Measurements from ENCODE around the gene ADD2.
"Not testable (repeated sequence)": the region's sequence is repeated elsewhere in the genome, so short reads cannot be mapped to it uniquely, and the experiment has no call there.

ADD2 gene

DNA sequence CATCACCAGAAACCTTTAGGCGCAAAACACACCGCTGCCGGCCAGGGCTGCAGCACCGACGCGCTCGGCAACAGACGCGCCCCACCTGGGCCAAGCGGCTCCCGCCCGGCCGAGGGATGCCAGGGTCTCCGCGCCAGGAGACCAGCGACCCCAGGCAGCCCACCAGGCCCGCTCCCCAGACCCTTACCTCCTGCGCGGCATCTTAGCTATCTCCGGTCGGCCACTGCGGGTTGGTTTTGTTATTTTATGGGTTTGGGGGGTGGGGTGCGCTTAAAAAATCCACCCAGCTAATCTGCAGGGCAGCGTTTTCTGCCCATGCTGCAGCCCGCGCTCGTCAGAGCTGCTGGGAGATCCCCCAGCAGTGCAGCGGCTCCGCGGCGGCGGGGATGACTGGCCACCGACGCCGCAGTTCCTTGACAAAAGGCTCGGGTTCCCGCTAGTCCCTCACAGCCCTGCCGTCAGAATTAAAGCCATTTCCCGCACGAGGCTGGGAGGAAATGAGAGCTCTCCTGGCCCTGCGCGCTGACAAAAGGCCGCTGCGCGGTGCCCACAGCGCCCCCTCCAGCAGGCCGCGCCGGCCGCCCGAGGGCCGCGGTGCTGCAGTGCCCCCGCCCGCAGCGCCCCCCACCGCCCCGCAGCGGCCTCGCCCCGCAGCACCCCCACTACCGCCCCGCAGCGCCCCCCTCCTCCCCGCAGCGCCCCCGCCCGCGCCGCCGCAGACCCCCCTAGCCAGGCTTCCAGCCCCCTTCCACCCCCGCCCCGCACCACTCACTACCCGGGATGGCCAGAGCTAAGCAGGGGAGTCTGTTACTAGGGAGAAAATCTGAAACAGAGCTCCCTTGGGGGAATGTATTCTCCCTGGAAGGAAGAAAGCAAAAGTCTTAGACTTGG is at the start of gene ADD2:
Gene ADD2 (minus strand): TSS at position 502 of the 891 bp plus-strand sequence. CDS start 61,792 bp downstream, outside the sequence.
- no peak for DNase-seq (ENCODE audit: low read depth in 2 of 2)

DNA sequence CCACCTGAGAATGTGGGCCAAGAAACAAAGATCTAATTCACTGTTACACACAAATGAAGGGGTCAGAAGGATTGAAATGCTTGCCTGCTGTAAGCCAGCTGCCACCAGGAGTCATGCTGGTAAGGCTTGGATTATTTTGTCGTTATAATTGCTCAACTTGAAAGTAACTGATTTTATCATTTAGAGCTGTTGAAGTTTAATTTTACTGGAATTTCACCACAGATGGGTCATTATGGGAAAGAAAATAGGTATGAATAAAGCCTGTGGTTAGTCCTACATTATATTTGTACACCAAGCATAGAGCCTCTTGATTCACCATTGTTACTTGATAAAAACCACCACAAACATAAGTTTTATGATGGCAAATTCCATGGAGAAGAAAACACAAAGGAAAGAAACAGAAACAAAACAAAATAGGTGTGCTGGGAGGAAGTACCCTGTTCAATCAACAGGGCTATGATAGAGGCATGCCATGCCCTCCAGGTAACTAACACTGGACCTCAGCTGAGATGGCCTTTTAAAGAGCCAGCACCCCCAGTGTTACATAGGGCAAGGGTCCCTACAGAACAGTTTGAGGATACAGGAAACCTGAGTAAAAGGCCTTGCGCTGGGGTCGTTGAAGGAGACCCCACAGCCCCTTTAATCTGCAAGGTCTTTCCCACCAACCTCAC is 49.4 kb upstream of the ADD2 start:
- no peak for DNase-seq (ENCODE audit: low read depth in 2 of 2)

DNA sequence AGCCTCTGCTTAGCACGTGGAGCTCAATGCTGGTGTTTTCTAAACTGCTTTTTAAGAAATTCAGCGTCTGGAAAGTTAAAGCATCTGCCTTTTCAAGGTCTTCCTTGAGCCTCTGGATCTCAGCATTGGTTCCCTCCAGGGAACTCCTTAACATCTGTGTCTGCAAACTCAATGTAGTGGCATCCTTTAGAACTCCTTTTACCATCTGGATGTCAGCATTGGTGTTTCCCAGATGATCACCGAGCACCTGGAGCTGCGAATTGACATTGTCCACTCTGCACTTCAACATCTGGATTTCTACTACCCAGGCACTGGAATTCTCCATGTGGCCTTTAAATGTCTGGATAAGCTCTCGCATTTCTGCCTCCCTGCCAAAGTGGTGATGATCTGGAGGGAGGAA is 48.7 kb upstream of the ADD2 start:
- DNase-seq (ENCODE audit: low read depth in 2 of 2) = no peak

DNA sequence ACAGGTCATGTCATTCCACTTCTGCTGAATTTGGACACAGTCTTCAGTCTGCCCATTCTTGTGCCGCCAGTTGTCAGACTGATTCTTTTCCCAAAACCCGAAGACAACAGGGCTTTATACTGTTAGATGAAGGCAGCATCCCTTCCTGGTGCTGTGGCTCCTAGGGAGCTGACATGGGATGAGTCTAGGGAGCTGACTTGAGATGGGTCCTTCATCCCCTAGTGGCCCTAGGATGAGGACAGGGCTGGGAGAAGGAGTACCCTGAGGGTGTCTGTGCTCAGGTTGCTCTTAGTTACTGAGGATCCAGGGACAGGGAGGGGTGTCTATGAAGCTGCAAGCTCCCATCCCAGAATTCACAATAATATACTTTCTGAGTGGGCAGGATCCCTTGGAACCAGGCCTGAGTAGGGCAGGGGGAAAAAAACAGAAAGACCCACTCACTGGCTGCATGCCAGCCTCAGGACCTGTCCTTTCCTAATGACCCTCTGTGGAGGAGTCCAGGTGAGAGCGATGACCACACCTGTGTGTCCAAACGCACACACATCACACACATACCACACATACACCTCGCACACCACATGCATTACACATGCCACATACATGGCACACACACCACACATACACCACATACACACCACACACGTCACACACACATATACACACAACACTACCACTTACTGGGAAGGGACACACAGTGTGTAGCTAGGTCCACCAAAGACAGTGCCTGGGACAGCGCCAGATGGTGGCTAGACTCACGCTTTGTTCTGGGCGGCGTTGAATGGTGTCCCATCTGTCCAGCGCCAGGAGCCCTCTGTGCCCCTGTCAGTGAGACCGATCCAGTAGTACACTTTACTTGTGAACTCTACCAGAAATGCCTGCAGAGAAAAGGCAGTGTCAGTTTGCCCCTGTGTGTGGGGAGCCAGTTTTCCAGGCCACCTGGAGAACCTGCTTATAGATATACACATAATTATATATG is 41.3 kb upstream of the ADD2 start:
- no peak for DNase-seq (ENCODE audit: low read depth in 2 of 2)

DNA sequence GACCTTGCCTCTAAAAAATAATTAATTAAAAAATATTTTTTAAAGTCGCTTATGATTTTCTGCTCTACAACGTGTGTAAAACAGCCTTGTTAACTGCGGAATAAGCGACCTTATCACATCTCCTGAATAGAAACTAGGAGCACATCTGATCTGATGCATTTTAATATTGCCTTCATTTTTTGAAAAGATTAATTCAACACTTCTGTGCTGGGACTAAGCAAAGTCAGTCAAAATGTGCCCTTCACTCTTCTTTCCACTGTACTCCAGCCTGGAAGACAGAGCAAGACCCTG is 39.8 kb upstream of the ADD2 start:
- no peak for DNase-seq (ENCODE audit: low read depth in 2 of 2)

- DNase-seq (ENCODE audit: low read depth in 2 of 2) = no peak
Measured at GRCh38 chr2:70807102-70807827, 39.3 kb upstream of the ADD2 start.

DNA sequence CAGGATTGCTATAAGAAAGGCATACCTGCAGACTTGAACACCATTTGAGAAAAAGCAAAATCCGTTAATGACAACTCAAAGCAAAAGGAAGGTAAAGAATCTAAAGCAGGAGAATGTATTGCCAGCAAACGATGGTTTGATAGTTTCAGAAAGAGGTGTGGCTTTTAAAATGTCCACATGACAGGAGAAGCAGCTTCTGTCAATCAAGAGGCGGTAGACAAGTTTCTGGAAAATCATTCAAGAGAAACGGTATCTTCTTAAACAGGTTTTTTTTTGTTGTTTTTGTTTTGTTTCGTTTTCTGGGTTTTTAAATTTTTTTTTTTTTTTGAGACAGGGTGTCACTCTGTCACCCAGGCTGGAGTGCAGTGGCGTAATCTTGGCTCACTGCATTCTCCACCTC is 38.6 kb upstream of the ADD2 start:
- no peak for DNase-seq (ENCODE audit: low read depth in 2 of 2)

DNA sequence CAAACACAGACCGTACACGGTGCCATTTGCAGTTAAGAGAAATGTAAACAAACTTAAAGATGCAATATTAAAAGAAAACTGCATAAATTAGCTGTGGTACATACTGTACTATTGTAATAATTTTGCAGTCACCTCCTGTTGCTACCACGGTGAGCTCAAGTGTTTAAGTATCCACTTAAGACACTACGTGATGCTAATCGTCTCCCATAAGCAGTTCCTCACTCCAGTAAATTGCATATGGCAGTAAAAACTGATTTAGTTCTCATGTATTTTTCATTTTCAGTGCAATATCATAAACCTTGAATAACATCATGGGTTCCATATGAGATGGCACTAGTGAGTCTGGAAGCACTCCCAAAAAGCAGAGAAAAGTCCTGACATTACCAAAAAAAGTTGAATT is 38.0 kb upstream of the ADD2 start:
- DNase-seq (ENCODE audit: low read depth in 2 of 2) = no peak

DNA sequence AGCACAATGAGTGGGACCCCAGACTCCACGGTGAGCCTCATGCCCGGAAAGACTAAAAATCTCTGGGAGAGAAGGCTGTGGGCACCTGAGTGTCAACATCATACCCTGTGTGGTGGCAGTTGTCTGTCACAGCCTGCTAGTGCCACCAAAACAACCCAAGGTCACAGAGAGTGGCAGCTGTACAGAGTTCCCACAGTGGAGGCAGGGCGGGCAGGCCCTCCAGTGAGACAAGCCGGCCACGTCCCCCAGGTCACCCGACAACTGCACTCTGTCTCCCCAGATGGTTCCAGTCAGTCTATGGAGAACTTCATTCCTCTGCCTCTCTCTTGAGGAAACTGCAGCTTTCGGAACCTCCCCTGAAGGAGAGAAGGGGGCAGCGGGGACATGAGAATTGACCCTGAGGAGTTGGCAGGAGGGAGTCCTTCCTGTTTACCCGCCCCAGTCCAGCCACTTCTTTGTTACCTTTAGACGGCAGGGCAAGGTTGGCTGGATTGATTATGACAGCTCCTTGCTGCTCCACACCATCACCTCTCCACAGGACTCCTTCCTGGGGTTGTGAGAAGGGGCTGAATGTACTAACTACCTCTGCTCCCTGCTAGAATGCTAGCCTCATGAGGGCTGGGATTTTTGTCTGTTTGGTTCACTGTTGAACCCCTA is 33.7 kb upstream of the ADD2 start:
- no peak for DNase-seq (ENCODE audit: low read depth in 2 of 2)

DNA sequence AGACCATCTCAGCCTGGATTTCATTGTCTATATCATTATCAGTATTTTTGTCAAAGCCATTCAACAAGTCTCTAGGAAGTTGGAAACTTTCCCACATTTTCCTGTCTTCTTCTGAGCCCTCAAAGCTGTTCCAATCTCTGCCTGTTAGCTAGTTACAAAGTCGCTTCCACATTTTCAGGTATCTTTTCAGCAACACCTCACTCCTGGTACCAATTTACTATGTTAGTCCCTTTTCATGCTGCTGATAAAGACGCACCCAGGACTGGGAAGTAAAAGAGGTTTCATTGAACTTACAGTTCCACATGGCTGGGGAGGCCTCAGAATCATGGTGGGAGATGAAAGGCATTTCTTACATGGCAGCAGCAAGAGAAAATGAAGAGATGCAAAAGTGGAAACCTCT is 31.7 kb upstream of the ADD2 start:
- no peak for DNase-seq (ENCODE audit: low read depth in 2 of 2)

DNA sequence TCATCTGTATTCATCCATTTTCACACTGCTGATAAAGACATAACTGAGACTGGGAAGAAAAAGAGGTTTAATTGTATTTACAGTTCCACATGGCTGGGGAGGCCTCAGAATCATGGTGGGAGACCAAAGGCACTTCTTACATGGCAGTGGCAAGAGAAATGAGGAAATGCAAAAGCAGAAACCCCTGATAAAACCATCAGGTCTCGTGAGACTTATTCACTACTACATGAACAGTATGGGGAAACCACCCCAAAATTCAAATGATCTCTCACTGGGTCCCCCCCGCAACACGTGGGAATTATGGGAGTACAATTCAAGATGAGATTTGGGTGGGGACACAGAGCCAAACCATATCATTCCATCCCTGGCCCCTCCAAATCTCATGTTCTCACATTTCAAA is 30.0 kb upstream of the ADD2 start:
- not testable (repeated sequence) for DNase-seq (ENCODE audit: low read depth in 2 of 2)

GRCh38 chr2:70797506-70797905 is 29.5 kb upstream of the ADD2 start:
- no peak for DNase-seq (ENCODE audit: low read depth in 2 of 2)

DNA sequence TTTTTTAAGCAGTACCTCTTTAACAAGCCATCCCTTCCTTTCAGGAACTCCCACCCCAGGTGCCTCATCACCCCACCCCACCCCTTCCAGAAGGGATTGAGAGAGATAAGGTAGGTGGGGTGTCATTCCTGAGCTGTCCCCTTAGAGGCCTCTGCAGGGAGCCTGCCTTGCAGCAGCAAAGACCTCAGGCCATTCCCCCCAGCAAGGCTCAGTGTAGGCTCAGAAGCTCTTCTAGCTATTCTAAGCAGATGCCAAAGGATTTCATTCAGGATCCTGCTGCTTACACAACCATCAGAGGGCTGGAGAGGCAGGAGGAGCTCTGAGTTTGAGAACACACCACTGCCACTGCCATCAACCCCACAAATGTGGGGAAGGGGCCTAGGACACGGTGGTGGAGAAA is 28.3 kb upstream of the ADD2 start:
- no peak for DNase-seq (ENCODE audit: low read depth in 2 of 2)

GRCh38 chr2:70795164-70795995 is 27.4 kb upstream of the ADD2 start:
- DNase-seq (ENCODE audit: low read depth in 2 of 2) = no peak

DNA sequence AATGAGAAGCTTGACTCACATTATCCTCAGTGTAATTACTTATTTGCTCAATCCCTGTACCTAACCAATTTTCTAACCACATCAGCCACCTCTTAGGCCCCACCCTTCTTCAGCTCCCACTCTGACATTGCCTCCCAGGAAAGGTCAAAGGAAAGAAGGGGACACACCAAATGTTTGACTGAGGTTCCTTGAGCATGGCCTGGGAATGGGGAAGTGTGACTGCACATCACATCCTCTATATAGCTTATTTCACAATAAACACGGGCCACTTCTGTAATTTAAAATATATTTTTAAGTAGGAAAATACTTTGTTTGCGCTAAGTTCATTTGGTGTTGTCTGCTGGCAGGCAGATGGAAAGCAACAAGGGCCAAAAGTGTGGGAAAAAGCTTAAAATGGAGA is 25.4 kb upstream of the ADD2 start:
- no peak for DNase-seq (ENCODE audit: low read depth in 2 of 2)

- no peak for DNase-seq (ENCODE audit: low read depth in 2 of 2)
Measured at GRCh38 chr2:70790136-70790828, 22.3 kb upstream of the ADD2 start, which contains the start of gene FIGLA. Gene FIGLA (minus strand): TSS chr2:70790643. CDS start chr2:70790638, 5 bp downstream.

GRCh38 chr2:70789304-70790135 is 21.5 kb upstream of the ADD2 start:
- DNase-seq (ENCODE audit: low read depth in 2 of 2) = peak; percentile 29 to 38

GRCh38 chr2:70785137-70785911 is 17.3 kb upstream of the ADD2 start:
- no peak for DNase-seq (ENCODE audit: low read depth in 2 of 2)

Data from stimulated activated CD8-positive, alpha-beta memory T cell treated with anti-CD3 and anti-CD28 coated beads, Interleukin-2, amount 100 ng/mL, for 1 hour (primary cell).